Epithelial cell of proximal tubule (primary cell): ENCODE results near the gene ADAMTS6. TPM values are rescaled to one million over a fixed set of nuclear protein-coding genes. Genes with fewer than 3 reads are reported as not detected.
"Not testable (repeated sequence)": the region's sequence is repeated elsewhere in the genome, so short reads cannot be mapped to it uniquely, and the experiment has no call there.

ENCODE experiments used
- DNase-seq: peaks from one replicate; pipeline ENCODE4 v3.0.0-alpha.2; 2011; ENCODE audit warnings: low read depth
- H3K4me3 ChIP-seq: 2 replicates; pipeline ENCODE4 v1.5.1; 2011; ENCODE audit warnings: low read depth, mild to moderate bottlenecking, low read length
- CTCF ChIP-seq: conservative IDR thresholded peaks from 2 replicates; pipeline ENCODE4 v1.5.1; 2012; ENCODE audit warnings: low read depth, mild to moderate bottlenecking, low read length
- total RNA-seq: library from RNA; depleted of rRNA; stranded (reverse); fragments of >200 nt; gene quantifications from 2 replicates; pipeline ENCODE4 v1.2.3, GENCODE V29; 2015

ADAMTS6 gene
- total RNA-seq, 1 donor from 2014 or later = 3.5 TPM

DNA sequence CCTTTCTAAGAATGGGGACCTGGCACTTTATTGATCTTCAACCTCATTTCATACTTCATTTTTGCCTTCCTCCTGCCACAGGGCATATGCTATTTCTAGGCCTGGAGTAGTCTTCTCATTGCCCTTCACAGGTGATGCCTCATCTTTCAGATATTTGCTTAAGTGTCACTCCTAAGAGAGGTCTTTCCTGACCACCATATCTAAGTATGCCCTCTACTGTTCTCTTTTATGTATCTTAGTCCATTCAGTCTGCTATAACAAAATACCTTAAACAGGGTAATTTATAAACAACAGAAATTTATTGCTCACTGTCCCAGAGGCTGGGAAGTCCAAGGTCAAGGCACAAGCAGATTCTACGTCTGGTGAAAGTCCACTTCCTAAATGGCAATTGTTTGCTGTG is 99.1 kb downstream of the ADAMTS6 start:
- no peak for TF ChIP-seq CTCF
- no peak overlapping the region for H3K4me3 ChIP-seq
- DNase-seq = no peak

GRCh38 chr5:65370505-65370904 is 111.2 kb downstream of the ADAMTS6 start:
- not testable (repeated sequence) for DNase-seq, H3K4me3 ChIP-seq

DNA sequence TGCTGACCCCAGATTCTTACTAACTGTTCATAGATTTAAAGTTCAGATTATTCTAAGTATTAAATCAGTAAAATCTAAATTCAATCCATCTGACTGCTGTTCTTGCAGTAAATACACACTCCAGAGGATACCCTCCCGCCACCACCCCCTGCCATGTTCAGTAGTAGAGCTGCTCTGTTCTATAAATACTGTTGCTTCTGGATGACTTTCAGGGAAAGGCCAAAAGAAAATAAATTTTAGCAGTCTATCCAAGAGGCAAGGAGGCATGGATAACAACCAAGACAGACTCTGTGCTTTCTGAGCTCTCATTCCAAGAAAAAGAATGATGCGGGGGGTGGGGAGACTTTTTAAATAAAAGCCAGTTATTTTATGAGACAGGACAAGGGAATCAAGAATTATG is 115.1 kb downstream of the ADAMTS6 start:
- no peak for DNase-seq
- TF ChIP-seq CTCF = no peak
- no peak overlapping the region for H3K4me3 ChIP-seq

- H3K4me3 ChIP-seq = no peak overlapping the region
- DNase-seq = no peak
- no peak for TF ChIP-seq CTCF
These were observed 116.8 kb downstream of the ADAMTS6 start for GRCh38 chr5:65364907-65365306.

DNA sequence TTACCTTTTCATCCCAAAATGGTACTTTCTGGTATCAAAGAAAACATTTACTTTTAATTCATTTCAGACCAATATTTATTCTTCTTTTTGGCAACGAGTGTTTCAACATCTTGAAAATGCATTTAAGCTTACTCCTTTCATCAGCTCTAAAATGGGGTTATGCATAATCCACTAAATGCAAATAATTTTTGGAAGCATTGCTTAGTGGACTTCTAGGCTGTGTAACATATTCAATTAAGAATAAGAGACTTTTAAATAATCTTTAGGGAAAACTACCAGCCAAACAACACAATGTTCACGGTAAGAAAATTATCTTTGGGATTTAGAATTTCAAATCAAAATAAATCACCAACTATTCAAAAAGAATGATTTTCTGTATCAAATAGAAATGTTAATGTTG is 118.2 kb downstream of the ADAMTS6 start:
- H3K4me3 ChIP-seq = no peak overlapping the region
- no peak for DNase-seq
- TF ChIP-seq CTCF = no peak

DNA sequence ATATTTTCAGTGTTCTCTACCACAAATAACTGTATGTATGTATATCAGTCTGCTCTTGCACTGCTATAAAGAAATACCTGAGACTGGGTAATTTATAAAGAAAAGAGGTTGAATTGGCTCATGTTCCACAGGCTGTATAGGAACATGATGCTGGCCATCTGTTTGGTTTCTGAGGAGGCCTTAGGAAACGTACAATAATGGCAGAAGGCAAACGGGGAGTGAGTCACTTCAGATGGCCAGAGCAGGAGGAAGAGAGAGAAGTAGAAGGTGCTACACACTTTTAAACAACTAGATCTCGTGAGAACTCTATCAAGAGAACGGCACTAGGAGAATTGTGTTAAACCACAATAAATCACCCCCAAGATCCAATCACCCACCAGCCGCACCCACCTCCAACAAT is 121.7 kb downstream of the ADAMTS6 start:
- no peak overlapping the region for H3K4me3 ChIP-seq
- TF ChIP-seq CTCF = no peak
- no peak for DNase-seq

GRCh38 chr5:65359569-65359968 is 122.2 kb downstream of the ADAMTS6 start:
- TF ChIP-seq CTCF = no peak
- DNase-seq = no peak
- H3K4me3 ChIP-seq = no peak overlapping the region

DNA sequence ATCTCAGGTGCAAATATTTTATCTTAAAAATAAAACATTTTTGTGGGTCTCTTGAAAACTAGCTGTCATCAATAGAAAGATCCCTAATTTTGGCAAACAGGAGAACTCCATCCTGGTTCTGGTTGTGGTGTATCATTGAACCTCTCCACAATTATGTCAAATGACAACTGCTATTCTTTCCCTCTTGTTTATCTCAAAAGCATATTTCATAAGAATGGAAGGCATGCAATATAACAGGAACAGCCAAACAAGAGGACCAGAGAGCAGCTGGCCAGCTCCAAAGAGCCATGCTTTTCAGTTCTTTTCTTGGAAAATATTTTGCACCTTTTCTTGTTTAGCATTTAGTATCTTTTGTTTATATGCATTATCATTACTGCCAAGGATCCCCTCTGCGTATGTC is 125.4 kb downstream of the ADAMTS6 start:
- TF ChIP-seq CTCF = no peak
- DNase-seq = no peak

More for the DNA sequence above, 125.4 kb downstream of the ADAMTS6 start:
- H3K4me3 ChIP-seq = no peak overlapping the region
